GM19023 (cell line): ENCODE results near the gene LMNTD2.
A peak's percentile ranks its signal among the peaks of the same experiment; 100 is the strongest.

ENCODE experiments used
- ATAC-seq: cut with Tn5 transposase; IDR thresholded peaks from one replicate; pipeline ENCODE4 v1.9.1; 2021; ENCODE audit warnings: mild to moderate bottlenecking, moderate library complexity; ENCODE audit not compliant: unreplicated experiment

Gene LMNTD2

GRCh38 chr11:568306-569157 lies 8.0 kb upstream of the LMNTD2 start:
- peak; percentile 86 for ATAC-seq

GRCh38 chr11:567629-568292 lies 7.2 kb upstream of the LMNTD2 start:
- ATAC-seq: no peak

DNA sequence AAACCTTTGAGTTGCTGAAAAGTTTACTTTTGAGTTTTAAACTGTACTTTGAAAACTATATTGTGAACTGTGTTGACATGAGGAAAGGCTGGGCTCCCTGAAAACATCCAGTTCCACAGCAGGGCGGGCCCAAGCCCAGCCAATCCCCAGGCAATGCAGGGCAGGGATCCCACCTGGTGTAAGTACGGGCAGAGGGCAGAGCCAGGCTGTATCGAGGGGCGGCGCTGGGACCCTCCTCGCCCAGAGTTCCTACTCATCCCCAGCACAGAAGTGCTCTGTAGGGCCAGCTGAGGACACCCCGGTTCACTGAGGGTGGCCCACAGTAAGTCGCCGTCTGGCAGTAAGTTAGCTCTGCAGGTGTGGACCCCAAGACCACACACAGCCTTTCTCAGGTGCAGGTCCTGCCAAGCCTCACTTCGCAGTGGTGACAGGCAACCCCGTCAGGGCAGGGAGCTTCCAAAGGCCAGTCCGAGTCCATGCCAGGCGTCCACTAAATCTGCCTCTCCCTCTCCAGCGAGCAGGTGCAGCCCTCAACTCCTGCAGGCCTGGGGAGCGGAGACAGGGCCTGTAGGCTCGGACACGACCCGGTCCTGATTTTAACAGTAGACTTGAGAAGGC lies 6.6 kb upstream of the LMNTD2 start:
- no peak for ATAC-seq

DNA sequence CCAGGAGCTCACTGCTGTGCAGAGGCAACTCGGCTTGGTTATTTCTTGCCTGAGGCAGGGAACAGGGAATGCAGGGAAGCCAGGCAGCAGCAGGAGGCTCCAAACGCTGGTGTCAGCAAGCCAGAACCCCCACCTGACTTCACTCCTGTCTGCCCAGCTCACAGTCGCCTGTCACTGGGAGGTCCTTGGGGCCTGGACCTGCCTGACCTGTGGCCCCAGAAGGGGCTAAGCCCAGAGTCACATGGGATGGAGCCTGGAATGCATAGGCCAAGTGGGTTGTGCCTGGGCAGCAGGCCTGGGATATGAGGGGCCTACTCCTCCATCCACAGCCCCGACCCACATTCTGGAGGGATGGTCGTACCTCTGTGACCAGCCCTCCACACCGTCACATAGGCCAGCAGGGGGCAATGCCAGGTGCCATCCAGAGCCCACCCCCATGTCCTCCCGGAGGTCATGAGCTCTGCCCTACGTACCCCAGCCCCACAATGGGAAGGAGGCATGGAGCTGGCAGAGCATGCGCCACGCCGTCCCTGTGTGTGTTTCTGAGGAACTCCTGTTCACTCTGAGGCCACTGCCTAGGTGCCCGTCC lies 5.5 kb upstream of the LMNTD2 start:
- ATAC-seq: no peak

- ATAC-seq: no peak
Measured at GRCh38 chr11:563812-564578, 3.5 kb upstream of the LMNTD2 start.

- no peak for ATAC-seq
Measured at GRCh38 chr11:563066-563811, 2.7 kb upstream of the LMNTD2 start.

DNA sequence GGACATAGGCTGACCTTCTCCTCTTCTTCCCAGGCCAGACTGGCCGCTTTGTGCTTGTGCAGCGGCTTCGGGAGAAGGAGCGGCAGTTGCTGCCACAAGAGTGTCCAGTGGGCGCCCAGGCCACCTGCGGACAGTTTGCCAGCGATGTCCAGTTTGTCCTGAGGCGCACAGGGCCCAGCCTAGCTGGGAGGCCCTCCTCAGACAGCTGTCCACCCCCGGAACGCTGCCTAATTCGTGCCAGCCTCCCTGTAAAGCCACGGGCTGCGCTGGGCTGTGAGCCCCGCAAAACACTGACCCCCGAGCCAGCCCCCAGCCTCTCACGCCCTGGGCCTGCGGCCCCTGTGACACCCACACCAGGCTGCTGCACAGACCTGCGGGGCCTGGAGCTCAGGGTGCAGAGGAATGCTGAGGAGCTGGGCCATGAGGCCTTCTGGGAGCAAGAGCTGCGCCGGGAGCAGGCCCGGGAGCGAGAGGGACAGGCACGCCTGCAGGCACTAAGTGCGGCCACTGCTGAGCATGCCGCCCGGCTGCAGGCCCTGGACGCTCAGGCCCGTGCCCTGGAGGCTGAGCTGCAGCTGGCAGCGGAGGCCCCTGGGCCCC lies 1.6 kb upstream of the LMNTD2 start:
- no peak for ATAC-seq

GRCh38 chr11:561148-562003 lies 838 bp upstream of the LMNTD2 start:
- peak; percentile 30 for ATAC-seq

DNA sequence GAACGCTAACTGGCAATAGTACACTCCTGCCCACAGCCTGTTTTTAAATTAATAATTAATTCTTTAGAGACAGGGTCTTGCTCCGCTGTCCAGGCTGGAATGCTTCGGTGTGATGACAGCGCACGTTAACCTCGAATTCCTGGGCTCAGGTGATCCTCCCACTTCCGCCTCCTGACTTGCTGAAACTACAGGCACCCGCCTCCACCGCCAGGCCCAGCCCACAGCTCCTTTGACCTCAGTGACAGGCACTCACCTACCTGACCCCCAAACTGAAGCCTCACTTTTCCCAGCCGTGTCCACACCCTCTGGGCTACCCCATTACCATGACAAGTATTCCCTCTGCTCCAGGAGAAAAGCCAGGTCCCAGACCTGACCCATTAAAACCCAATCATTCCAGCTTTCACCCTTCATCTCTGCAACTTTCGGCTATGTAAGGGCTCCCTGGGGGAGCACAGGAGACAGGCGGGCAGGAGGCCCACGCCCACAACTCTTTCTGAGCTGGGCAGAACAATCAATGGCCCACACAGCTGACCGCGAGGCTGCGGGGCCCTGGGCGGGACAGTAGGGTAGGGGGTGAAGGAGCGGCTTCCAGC lies 730 bp downstream of the LMNTD2 start:
- no peak for ATAC-seq

DNA sequence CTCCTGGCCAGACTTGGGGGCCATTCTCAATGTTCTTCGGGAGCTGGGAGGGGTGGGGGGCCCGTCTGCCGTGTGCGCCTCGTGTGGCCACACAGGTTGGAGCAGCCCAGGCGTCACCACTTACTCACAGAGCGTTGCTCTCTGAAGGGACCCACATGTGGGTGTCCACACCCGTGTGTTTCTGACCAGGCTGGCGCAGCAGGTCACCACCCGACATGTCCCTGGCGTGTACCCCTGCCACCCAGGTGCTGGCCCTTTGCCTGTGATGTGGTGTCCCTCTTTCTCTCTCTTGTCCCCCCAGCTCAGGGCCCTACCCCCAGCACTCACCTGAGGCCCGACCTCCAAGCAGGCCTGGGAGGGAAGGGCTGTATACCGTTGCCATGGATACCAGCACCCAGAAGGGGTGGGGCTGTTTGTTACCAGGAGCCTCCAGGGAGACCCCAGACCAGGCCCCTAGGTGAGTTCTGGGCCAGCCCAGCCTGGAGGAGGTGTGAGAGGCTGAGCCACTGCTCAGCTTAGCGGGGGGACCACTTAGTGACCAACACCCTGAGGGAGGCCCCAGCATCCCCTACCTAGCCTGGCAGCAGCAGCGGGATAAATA lies 1.4 kb downstream of the LMNTD2 start:
- ATAC-seq: no peak

DNA sequence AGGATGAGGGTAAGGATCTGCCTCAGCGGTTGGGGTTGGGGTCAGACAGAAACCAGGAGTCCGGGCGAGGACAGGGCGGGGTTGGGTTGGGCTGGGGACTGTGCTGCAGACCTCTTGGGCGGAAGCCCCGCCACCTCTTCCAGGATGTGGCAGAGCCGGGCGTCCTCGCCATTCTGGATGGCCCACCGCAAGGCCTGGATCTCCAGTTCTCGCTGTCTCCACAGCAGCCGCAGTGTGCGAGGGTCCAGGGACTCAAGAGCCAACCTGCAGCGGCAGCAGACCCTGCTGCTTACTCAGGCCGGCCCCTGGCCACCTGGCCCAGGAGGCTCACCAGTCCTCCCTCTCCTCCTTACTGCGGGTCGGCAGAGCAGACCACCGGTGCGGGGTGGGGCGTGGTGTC lies 2.0 kb downstream of the LMNTD2 start:
- no peak for ATAC-seq

GRCh38 chr11:557328-558132 lies 3.0 kb downstream of the LMNTD2 start:
- no peak for ATAC-seq

GRCh38 chr11:556662-557256 lies 3.8 kb downstream of the LMNTD2 start:
- ATAC-seq: no peak

DNA sequence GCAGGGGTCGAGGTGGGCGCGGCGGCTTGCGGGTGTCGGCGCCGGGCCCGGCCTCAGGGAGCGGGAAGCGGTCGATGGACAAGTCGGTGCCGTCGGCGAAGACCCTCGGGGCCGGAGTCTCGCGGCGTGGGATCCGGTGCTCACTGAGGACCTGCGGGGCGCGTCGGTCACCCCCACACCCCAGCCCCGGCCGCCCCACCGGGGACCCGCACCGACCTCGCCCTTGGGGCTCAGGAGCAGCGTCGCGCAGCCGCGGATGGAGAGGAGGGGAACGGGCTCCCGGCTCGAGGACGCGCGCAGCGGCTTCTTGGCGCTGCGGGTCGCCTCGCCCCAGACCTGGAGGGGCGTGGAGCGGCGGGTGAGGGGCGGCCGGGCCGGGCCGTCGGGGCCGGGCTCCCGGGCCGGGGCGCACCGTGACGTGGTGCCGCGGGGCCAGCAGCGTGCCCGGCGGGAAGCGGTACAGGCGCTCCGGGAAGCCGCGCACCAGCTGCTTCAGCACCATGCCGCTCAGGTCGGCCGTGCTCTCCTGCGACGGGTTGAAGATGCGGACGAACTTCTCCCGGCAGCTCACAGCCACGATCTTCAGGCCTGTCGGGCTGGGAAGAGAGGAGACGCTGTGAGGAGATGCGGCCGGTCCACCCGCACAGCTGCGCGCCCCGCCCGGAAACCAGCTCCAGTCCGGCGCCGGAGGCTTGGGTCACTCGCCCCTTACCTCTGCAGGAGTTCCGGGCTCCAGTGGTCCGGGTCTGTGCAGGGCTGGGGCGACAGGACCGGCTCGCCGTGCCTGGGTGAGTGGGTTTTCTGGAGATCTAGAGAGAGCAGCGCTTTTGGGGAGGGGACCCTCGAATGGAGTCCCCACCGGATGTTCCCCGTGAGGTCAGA lies 4.5 kb downstream of the LMNTD2 start:
- no peak for ATAC-seq

DNA sequence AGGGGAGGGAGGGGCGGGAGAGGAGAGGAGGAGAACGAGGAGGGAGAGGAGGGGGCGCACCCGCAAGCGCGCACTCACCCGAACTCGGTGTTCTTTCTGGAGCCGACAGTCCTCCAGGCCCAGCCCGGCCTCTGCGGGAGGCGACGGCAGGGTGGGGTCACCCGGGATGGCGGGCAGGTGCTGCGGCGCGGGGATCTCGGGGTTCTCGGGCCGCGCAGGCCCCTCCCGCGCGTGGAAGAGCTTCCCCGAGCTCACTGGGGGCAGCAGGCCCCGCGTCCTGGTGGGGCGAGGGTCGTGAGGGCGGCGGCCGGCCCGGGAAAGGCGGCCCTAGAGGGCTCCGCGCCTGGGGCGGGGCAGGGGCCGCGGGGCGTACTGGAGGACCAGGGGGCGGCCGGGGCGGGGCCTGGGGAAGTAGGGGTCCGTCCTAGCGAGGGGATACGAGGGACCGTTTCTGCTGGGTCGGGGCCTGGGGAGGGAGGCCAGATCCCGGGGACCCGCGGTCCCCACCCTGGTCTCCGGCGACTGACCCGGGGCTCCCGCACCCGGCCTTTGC lies 5.2 kb downstream of the LMNTD2 start:
- no peak for ATAC-seq
